ENCODE measurements around the gene CFAP74.

DNA sequence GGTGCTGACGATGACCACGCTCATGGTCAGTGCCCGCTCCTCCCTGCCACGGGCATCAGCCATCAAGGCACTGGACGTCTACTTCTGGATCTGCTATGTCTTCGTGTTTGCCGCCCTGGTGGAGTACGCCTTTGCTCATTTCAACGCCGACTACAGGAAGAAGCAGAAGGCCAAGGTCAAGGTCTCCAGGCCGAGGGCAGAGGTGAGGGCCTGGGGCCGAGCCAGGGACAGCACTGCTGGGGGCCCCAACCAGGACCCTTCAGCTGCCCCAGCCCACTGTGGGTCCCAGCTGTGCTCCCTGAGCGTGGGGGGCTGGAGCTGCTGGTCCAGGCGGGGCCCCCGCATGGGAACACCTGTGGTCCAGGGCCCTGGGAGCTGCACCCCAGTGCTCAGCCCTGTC, 26.0 kb upstream of the CFAP74 start:
- TF ChIP-seq, protein P1, sequence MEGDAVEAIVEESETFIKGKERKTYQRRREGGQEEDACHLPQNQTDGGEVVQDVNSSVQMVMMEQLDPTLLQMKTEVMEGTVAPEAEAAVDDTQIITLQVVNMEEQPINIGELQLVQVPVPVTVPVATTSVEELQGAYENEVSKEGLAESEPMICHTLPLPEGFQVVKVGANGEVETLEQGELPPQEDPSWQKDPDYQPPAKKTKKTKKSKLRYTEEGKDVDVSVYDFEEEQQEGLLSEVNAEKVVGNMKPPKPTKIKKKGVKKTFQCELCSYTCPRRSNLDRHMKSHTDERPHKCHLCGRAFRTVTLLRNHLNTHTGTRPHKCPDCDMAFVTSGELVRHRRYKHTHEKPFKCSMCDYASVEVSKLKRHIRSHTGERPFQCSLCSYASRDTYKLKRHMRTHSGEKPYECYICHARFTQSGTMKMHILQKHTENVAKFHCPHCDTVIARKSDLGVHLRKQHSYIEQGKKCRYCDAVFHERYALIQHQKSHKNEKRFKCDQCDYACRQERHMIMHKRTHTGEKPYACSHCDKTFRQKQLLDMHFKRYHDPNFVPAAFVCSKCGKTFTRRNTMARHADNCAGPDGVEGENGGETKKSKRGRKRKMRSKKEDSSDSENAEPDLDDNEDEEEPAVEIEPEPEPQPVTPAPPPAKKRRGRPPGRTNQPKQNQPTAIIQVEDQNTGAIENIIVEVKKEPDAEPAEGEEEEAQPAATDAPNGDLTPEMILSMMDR (IDR thresholded peaks at IDR 0.05) = no peak
- TF ChIP-seq POLR2A (IDR thresholded peaks at IDR 0.05) = no peak
